Liver (tissue), 9 donors: ENCODE data around the gene USP17L30. TPM values are rescaled to one million over a fixed set of nuclear protein-coding genes. Genes with fewer than 3 reads are reported as not detected.
"Not testable (repeated sequence)": the region's sequence is repeated elsewhere in the genome, so short reads cannot be mapped to it uniquely, and the experiment has no call there.

Experiments used
- DNase-seq: peaks from one replicate; pipeline ENCODE4 v3.0.0-alpha.2; 2017; ENCODE audit warnings: low spot score
- H3K27ac ChIP-seq, 2 donors: one replicate each; pipeline ENCODE4 v1.7.0; 2013; ENCODE audit warnings: inconsistent platforms in 2 of 2, low read length in 2 of 2, control low read depth in 1 of 2, low read depth in 1 of 2, mild to moderate bottlenecking in 1 of 2
- H3K27me3 ChIP-seq, 4 donors: one replicate each; pipeline versions ENCODE4 v1.6.1 to v1.7.0; 2013; ENCODE audit warnings: low read length in 3 of 4, inconsistent platforms in 1 of 4, mild to moderate bottlenecking in 1 of 4, moderate library complexity in 1 of 4; ENCODE audit not compliant: control insufficient read depth in 4 of 4, insufficient read depth in 4 of 4
- H3K36me3 ChIP-seq, 4 donors: one replicate each; pipeline versions ENCODE4 v1.6.1 to v1.7.0; 2013; ENCODE audit warnings: low read length in 3 of 4, mild to moderate bottlenecking in 3 of 4, low read depth in 1 of 4, moderate library complexity in 1 of 4; ENCODE audit not compliant: control insufficient read depth in 4 of 4, insufficient read depth in 3 of 4
- H3K4me1 ChIP-seq, 4 donors: one replicate each; pipeline versions ENCODE4 v1.6.1 to v1.7.0; 2013; ENCODE audit warnings: low read length in 3 of 4, mild to moderate bottlenecking in 3 of 4, moderate library complexity in 1 of 4; ENCODE audit not compliant: control insufficient read depth in 4 of 4, insufficient read depth in 4 of 4
- H3K4me3 ChIP-seq, 3 donors: one replicate each; pipeline versions ENCODE4 v1.6.1 to v1.7.0; 2013; ENCODE audit warnings: low read length in 3 of 3, control low read depth in 1 of 3, low read depth in 1 of 3, mild to moderate bottlenecking in 1 of 3
- H3K9ac ChIP-seq, 2 donors: one replicate each; pipeline ENCODE4 v1.7.0; 2013; ENCODE audit warnings: low read length in 2 of 2, mild to moderate bottlenecking in 2 of 2, moderate library complexity in 2 of 2, control low read depth in 1 of 2, low read depth in 1 of 2
- H3K9me3 ChIP-seq, 4 donors: one replicate each; pipeline versions ENCODE4 v1.6.1 to v1.7.0; 2013; ENCODE audit warnings: low read length in 3 of 4; ENCODE audit not compliant: control insufficient read depth in 4 of 4
- WGBS: extraction: QIAGEN DNeasy Blood & Tissue Kit; methylation state at CpG from one replicate; pipeline ENCODE4 v1.1.7; 2013; 5-methylcytosine and 5-hydroxymethylcytosine counted together
- polyA plus RNA-seq, 2 donors: library from polyadenylated mRNA; stranded (reverse) in 1 of 2; unstranded in 1 of 2; fragments of 200-250 nt in 1 of 2; fragments of >200 nt in 1 of 2; fragmentation: Nextera tagmentation in 1 of 2; extraction: Ambion mirVana in 1 of 2; gene quantifications; one replicate each; pipeline versions ENCODE4 v1.2.1 to v1.2.3, GENCODE V29; 2013 to 2015
- total RNA-seq, 2 donors: library from RNA; depleted of rRNA; stranded (reverse); fragments of >200 nt; gene quantifications; one replicate each; pipeline ENCODE4 v1.2.3, GENCODE V29; 2014
- donor health status: healthy.
- donor health status: healthy.
- donor health status: healthy.
- donor health status: healthy.
- donor health status: healthy.

USP17L30 gene
- total RNA-seq (not detected), polyA plus RNA-seq (not detected)

- no CpG with 5 or more reads among the region's 15 CpGs for WGBS
- not testable (repeated sequence) for H3K9ac ChIP-seq, DNase-seq, H3K36me3 ChIP-seq, H3K27me3 ChIP-seq, H3K4me1 ChIP-seq, H3K27ac ChIP-seq, H3K4me3 ChIP-seq, H3K9me3 ChIP-seq
Measured at GRCh38 chr4:9362829-9363228, at the start of gene USP17L30. USP17L30 (plus strand) TSS chr4:9363129; CDS start chr4:9363129, 0 bp downstream.

GRCh38 chr4:9324191-9324590 is 38.7 kb upstream of the USP17L30 start:
- H3K27ac ChIP-seq, H3K9ac ChIP-seq, H3K4me3 ChIP-seq, DNase-seq, H3K36me3 ChIP-seq, H3K4me1 ChIP-seq, H3K9me3 ChIP-seq, H3K27me3 ChIP-seq: not testable (repeated sequence)
- 76% methylated on average over 1 of the region's 13 CpGs for WGBS

GRCh38 chr4:9324865-9325264 is 38.1 kb upstream of the USP17L30 start, which contains the start of gene USP17L24:
USP17L24 (plus strand) TSS chr4:9325165; CDS start chr4:9325165, 0 bp downstream.
- H3K4me1 ChIP-seq, H3K27me3 ChIP-seq, H3K9me3 ChIP-seq, H3K9ac ChIP-seq, H3K4me3 ChIP-seq, H3K27ac ChIP-seq, H3K36me3 ChIP-seq, DNase-seq: not testable (repeated sequence)
- WGBS = no CpG with 5 or more reads among the region's 15 CpGs

DNA sequence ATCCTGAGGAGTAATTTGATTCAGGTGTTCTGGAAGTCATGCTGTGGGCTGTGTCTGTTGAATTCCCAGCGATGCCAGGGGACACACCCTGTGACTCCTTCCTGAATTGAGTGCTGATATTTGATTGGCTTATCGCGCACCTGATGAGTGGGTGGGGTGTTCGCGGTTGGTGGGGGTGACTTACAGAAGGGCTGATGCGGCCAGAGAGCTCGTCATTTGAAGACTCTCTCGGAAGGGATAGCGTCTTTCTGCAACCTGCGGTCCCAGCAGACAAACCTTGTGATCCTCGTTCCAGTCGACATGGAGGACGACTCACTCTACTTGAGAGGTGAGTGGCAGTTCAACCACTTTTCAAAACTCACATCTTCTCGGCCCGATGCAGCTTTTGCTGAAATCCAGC is 33.3 kb upstream of the USP17L30 start, which contains the start of gene USP17L25:
TSS of gene USP17L25 (plus strand) at position 301 of the 400 bp plus-strand sequence. CDS start at position 301, 0 bp downstream.
- not testable (repeated sequence) for DNase-seq, H3K27ac ChIP-seq, H3K36me3 ChIP-seq, H3K9ac ChIP-seq, H3K9me3 ChIP-seq, H3K4me1 ChIP-seq, H3K27me3 ChIP-seq, H3K4me3 ChIP-seq
- no CpG with 5 or more reads among the region's 15 CpGs for WGBS

GRCh38 chr4:9334358-9334757 is 28.6 kb upstream of the USP17L30 start, which contains the start of gene USP17L26:
USP17L26 (plus strand) TSS chr4:9334658; CDS start chr4:9334658, 0 bp downstream.
- not testable (repeated sequence) for H3K27ac ChIP-seq, H3K36me3 ChIP-seq, H3K9ac ChIP-seq, H3K9me3 ChIP-seq, H3K4me1 ChIP-seq, H3K27me3 ChIP-seq, H3K4me3 ChIP-seq, DNase-seq
- WGBS = no CpG with 5 or more reads among the region's 15 CpGs

GRCh38 chr4:9339103-9339502 is 23.8 kb upstream of the USP17L30 start, which contains the start of gene USP17L5:
USP17L5 (plus strand) TSS chr4:9339403; CDS start chr4:9339403, 0 bp downstream.
- not testable (repeated sequence) for H3K36me3 ChIP-seq, H3K9ac ChIP-seq

DNA sequence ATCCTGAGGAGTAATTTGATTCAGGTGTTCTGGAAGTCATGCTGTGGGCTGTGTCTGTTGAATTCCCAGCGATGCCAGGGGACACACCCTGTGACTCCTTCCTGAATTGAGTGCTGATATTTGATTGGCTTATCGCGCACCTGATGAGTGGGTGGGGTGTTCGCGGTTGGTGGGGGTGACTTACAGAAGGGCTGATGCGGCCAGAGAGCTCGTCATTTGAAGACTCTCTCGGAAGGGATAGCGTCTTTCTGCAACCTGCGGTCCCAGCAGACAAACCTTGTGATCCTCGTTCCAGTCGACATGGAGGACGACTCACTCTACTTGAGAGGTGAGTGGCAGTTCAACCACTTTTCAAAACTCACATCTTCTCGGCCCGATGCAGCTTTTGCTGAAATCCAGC is 19.1 kb upstream of the USP17L30 start, which contains the start of gene USP17L27:
TSS of gene USP17L27 (plus strand) at position 301 of the 400 bp plus-strand sequence. CDS start at position 301, 0 bp downstream.
- not testable (repeated sequence) for H3K27ac ChIP-seq, H3K36me3 ChIP-seq, H3K4me3 ChIP-seq, DNase-seq, H3K4me1 ChIP-seq, H3K27me3 ChIP-seq, H3K9ac ChIP-seq, H3K9me3 ChIP-seq
- no CpG with 5 or more reads among the region's 15 CpGs for WGBS

More at GRCh38 chr4:9339103-9339502, 23.8 kb upstream of the USP17L30 start, which contains the start of gene USP17L5:
- not testable (repeated sequence) for H3K27ac ChIP-seq, H3K27me3 ChIP-seq, H3K4me1 ChIP-seq, H3K9me3 ChIP-seq, DNase-seq, H3K4me3 ChIP-seq
- whole genome bisulfite sequencing = no CpG with 5 or more reads among the region's 15 CpGs

DNA sequence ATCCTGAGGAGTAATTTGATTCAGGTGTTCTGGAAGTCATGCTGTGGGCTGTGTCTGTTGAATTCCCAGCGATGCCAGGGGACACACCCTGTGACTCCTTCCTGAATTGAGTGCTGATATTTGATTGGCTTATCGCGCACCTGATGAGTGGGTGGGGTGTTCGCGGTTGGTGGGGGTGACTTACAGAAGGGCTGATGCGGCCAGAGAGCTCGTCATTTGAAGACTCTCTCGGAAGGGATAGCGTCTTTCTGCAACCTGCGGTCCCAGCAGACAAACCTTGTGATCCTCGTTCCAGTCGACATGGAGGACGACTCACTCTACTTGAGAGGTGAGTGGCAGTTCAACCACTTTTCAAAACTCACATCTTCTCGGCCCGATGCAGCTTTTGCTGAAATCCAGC is 14.3 kb upstream of the USP17L30 start, which contains the start of gene USP17L28:
TSS of gene USP17L28 (plus strand) at position 301 of the 400 bp plus-strand sequence. CDS start at position 301, 0 bp downstream.
- H3K4me1 ChIP-seq, H3K27me3 ChIP-seq, H3K27ac ChIP-seq, DNase-seq, H3K36me3 ChIP-seq, H3K9ac ChIP-seq, H3K4me3 ChIP-seq, H3K9me3 ChIP-seq: not testable (repeated sequence)
- no CpG with 5 or more reads among the region's 15 CpGs for WGBS
